ENCODE measurements around the gene GUSB.
A peak's percentile ranks its signal among the peaks of the same experiment; 100 is the strongest.
"Not testable (repeated sequence)": the region's sequence is repeated elsewhere in the genome, so short reads cannot be mapped to it uniquely, and the experiment has no call there.

GUSB gene

GRCh38 chr7:65981965-65982792 is at the start of gene GUSB:
Gene GUSB (minus strand): TSS chr7:65982213. CDS start chr7:65982183, 30 bp downstream.
- peak; percentile 56 to 95 (median 87) for DNase-seq

- not testable (repeated sequence) for DNase-seq
Observed at GRCh38 chr7:66028342-66028741, 46.3 kb upstream of the GUSB start.

- DNase-seq: no peak
Observed at GRCh38 chr7:66016131-66016461, 34.1 kb upstream of the GUSB start.

GRCh38 chr7:66015440-66016130 is 33.6 kb upstream of the GUSB start:
- no peak for DNase-seq

- DNase-seq: peak in 14 of 58 donors; percentile 1 to 18 (median 10)
Observed at GRCh38 chr7:66013938-66014337, 31.9 kb upstream of the GUSB start.

- no peak for DNase-seq
Observed at GRCh38 chr7:66007232-66007631, 25.2 kb upstream of the GUSB start.

- DNase-seq: not testable (repeated sequence)
Observed at GRCh38 chr7:66005115-66005671, 23.2 kb upstream of the GUSB start.

GRCh38 chr7:66000823-66001417 is 18.9 kb upstream of the GUSB start:
- DNase-seq: not testable (repeated sequence)

GRCh38 chr7:65994984-65995383 is 13.0 kb upstream of the GUSB start:
- DNase-seq: not testable (repeated sequence)

- DNase-seq: no peak
Observed at GRCh38 chr7:65992526-65992925, 10.5 kb upstream of the GUSB start.

- DNase-seq: not testable (repeated sequence)
Observed at GRCh38 chr7:65991829-65992228, 9.8 kb upstream of the GUSB start.

GRCh38 chr7:65989694-65990080 is 7.7 kb upstream of the GUSB start:
- DNase-seq: no peak

GRCh38 chr7:65988503-65988902 is 6.5 kb upstream of the GUSB start:
- not testable (repeated sequence) for DNase-seq

GRCh38 chr7:65988084-65988483 is 6.1 kb upstream of the GUSB start:
- no peak for DNase-seq

- DNase-seq: no peak
Observed at GRCh38 chr7:65983965-65984658, 2.1 kb upstream of the GUSB start.

GRCh38 chr7:65980478-65981250 is 1.3 kb downstream of the GUSB start:
- DNase-seq: peak in 8 of 58 donors; percentile 3 to 42 (median 14)

GRCh38 chr7:65979583-65980477 is 2.2 kb downstream of the GUSB start:
- no peak for DNase-seq

- no peak for DNase-seq
Observed at GRCh38 chr7:65978891-65979582, 3.0 kb downstream of the GUSB start.

Data from anterior cingulate cortex (tissue), 58 donors.